Measurements from ENCODE around the gene TTC23.

DNA sequence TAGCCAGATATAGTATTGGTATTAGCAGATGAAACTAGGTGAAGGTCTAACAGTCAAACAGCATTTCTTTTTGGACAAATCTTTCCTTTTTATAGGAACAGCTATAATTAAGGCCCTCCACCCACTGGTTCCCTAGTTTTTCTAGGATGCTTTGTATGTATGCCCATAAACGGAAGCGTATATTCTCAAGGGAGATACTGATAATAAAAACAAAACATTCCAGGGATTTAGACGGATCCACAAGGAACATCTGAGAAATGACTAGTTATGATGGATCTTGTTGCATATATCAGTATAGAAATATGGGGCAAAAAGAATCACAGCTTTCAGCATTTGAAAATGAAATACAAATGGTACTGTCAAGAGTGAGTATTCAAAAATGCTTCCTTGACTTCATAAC is 24.4 kb upstream of the TTC23 start:
- TF ChIP-seq, protein P1, sequence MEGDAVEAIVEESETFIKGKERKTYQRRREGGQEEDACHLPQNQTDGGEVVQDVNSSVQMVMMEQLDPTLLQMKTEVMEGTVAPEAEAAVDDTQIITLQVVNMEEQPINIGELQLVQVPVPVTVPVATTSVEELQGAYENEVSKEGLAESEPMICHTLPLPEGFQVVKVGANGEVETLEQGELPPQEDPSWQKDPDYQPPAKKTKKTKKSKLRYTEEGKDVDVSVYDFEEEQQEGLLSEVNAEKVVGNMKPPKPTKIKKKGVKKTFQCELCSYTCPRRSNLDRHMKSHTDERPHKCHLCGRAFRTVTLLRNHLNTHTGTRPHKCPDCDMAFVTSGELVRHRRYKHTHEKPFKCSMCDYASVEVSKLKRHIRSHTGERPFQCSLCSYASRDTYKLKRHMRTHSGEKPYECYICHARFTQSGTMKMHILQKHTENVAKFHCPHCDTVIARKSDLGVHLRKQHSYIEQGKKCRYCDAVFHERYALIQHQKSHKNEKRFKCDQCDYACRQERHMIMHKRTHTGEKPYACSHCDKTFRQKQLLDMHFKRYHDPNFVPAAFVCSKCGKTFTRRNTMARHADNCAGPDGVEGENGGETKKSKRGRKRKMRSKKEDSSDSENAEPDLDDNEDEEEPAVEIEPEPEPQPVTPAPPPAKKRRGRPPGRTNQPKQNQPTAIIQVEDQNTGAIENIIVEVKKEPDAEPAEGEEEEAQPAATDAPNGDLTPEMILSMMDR (IDR thresholded peaks at IDR 0.05) = no peak
- TF ChIP-seq POLR2A (IDR thresholded peaks at IDR 0.05) = no peak
